ENCODE measurements around the gene TANGO2. TPM values are rescaled to one million over a fixed set of nuclear protein-coding genes. Genes with fewer than 3 reads are reported as not detected.

The TANGO2 gene
- total RNA-seq, 1 donor from 2014 or later = 17.4 TPM

DNA sequence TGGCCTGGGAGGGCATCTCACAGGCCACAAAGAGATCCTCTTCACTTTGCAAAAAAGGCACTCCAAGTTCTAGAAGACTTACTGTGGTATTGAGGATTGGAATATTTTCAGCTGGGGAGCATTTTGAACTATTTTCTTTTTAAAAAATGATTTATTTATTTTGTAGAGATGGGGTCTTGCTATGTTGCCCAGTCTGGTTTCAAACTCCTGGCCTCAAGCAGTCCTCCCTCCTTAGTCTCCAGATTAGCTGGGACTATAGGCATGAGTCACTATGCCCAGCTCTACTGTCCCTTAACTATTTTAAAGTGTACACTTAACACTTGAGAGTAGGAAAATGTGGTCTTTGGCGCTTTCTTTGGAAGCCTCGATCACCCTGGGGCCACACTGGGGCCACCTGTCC lies 34.2 kb downstream of the TANGO2 start:
- Mint-ChIP-seq H3K36me3 (no peaks in the 10 kb centered on the region), H3K27ac (no peak overlapping the region), H3K27me3 (no peaks in the 10 kb centered on the region), H3K4me3 (no peak overlapping the region), H3K4me1 (ENCODE audit: unreplicated experiment) (no peaks in the 10 kb centered on the region), H3K9me3 (no peaks in the 10 kb centered on the region)
- no peak for DNase-seq (ENCODE audit: extremely low spot score, unreplicated experiment)
- TF ChIP-seq CTCF (conservative IDR thresholded peaks at IDR 0.05) = no peak

GRCh38 chr22:20055654-20056053 lies 34.7 kb downstream of the TANGO2 start:
- H3K4me1 Mint-ChIP-seq (ENCODE audit: unreplicated experiment) = no peaks in the 10 kb centered on the region
- no peak overlapping the region for H3K4me3 Mint-ChIP-seq
- no peak for TF ChIP-seq CTCF (conservative IDR thresholded peaks at IDR 0.05)
- H3K36me3 Mint-ChIP-seq = no peaks in the 10 kb centered on the region
- H3K27me3 Mint-ChIP-seq = no peaks in the 10 kb centered on the region
- DNase-seq (ENCODE audit: extremely low spot score, unreplicated experiment) = no peak
- H3K9me3 Mint-ChIP-seq = no peaks in the 10 kb centered on the region
- H3K27ac Mint-ChIP-seq = no peak overlapping the region

GRCh38 chr22:20056161-20056560 lies 35.3 kb downstream of the TANGO2 start:
- Mint-ChIP-seq H3K36me3 (no peaks in the 10 kb centered on the region), H3K9me3 (no peaks in the 10 kb centered on the region), H3K27ac (no peak overlapping the region), H3K4me1 (ENCODE audit: unreplicated experiment) (no peaks in the 10 kb centered on the region), H3K4me3 (no peak overlapping the region), H3K27me3 (no peaks in the 10 kb centered on the region)
- TF ChIP-seq CTCF (conservative IDR thresholded peaks at IDR 0.05) = no peak
- DNase-seq (ENCODE audit: extremely low spot score, unreplicated experiment) = no peak

DNA sequence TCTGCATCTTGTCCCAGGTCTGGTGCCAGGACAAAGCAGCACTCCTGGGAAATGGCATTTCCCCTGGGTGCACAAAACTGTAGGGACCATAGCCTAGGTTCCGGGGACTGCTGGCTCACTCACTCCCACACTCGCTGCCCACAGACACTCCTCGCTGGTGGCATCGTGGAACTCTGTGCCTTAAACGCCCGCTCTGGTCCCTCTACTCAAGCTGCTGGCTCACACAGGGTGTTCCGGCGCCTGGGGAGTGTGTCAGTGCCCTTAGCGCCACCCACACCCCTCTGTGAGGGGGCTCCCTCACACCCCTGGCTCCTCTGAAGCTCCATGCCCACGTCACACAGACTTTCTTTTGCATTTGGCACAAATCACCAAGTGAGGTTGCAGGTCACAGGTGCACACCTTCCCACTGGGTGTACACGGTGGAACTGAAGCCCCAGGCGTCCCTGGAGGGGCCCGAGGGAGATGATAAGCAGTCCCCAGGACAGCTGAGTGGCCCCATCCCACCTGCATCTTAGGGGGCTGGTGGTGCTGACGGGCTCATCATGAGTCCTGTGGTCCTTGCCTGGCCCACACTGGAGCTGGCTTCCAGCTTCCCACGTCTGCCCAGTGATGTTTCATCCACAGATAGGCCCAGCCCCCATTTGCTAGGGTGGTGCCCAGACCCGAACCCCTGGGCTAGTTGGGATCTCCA lies 35.9 kb downstream of the TANGO2 start:
- DNase-seq (ENCODE audit: extremely low spot score, unreplicated experiment) = no peak
- Mint-ChIP-seq H3K4me1 (ENCODE audit: unreplicated experiment) (no peaks in the 10 kb centered on the region), H3K36me3 (no peaks in the 10 kb centered on the region), H3K9me3 (no peaks in the 10 kb centered on the region), H3K4me3 (no peak overlapping the region), H3K27ac (no peak overlapping the region), H3K27me3 (no peaks in the 10 kb centered on the region)
- no peak for TF ChIP-seq CTCF (conservative IDR thresholded peaks at IDR 0.05)

DNA sequence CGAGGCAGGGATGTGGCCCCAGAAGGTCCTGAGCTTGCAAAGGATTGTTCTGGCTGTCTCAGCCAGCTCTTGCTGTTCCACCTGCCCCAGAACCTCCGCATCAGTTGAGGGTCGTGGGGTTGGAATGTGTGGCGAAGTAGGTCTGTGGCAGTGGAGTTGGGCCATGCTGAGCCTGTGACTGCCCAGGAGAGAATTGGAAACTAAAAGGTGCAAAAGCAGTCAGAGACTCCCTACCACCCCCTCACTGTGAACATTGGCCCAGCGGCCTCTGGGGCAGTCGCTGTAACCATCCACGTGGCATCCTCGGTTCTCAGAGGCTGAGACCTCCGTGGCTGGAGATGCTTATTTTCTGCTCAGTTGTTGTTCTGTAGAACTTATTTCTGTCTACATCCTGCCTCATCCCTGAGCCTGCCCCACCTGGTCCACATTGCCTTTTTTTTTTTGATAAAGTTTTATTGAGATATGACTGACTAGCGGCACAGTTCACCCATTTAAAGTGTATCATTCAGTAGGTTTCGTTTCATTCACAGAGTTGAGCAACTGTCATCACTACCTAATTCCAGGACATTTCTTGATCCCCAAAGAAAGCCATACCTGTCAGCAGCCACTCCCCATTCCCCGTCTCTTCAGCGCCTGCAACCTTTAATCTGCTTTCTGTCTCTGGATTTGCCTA lies 36.8 kb downstream of the TANGO2 start:
- H3K27me3 Mint-ChIP-seq = no peaks in the 10 kb centered on the region

More for the DNA sequence above, 36.8 kb downstream of the TANGO2 start:
- no peaks in the 10 kb centered on the region for H3K9me3 Mint-ChIP-seq
- H3K4me3 Mint-ChIP-seq = no peak overlapping the region
- no peak for TF ChIP-seq CTCF (conservative IDR thresholded peaks at IDR 0.05)
- no peak overlapping the region for H3K27ac Mint-ChIP-seq
- H3K36me3 Mint-ChIP-seq = no peaks in the 10 kb centered on the region
- no peaks in the 10 kb centered on the region for H3K4me1 Mint-ChIP-seq (ENCODE audit: unreplicated experiment)
- no peak for DNase-seq (ENCODE audit: extremely low spot score, unreplicated experiment)
